Measurements from ENCODE around the gene RNLS.
"Not testable (repeated sequence)": the region's sequence is repeated elsewhere in the genome, so short reads cannot be mapped to it uniquely, and the experiment has no call there.

Gene RNLS

GRCh38 chr10:88337134-88337533 is 246.0 kb downstream of the RNLS start:
- no peak for DNase-seq

GRCh38 chr10:88336334-88336733 is 246.8 kb downstream of the RNLS start:
- no peak for DNase-seq

GRCh38 chr10:88333248-88333630 is 249.9 kb downstream of the RNLS start:
- no peak for DNase-seq

- no peak for DNase-seq
Measured at GRCh38 chr10:88332503-88333247, 250.4 kb downstream of the RNLS start.

GRCh38 chr10:88330174-88330573 is 252.9 kb downstream of the RNLS start:
- no peak for DNase-seq

- no peak for DNase-seq
Measured at GRCh38 chr10:88322324-88323063, 260.6 kb downstream of the RNLS start.

- no peak for DNase-seq
Measured at GRCh38 chr10:88319960-88320517, 263.1 kb downstream of the RNLS start.

- no peak for DNase-seq
Measured at GRCh38 chr10:88318803-88319202, 264.3 kb downstream of the RNLS start.

GRCh38 chr10:88317099-88317498 is 266.0 kb downstream of the RNLS start:
- DNase-seq: no peak

GRCh38 chr10:88316292-88316861 is 266.7 kb downstream of the RNLS start:
- DNase-seq: no peak

- no peak for DNase-seq
Measured at GRCh38 chr10:88315755-88316154, 267.4 kb downstream of the RNLS start.

- no peak for DNase-seq
Measured at GRCh38 chr10:88314362-88314761, 268.8 kb downstream of the RNLS start.

GRCh38 chr10:88313878-88314277 is 269.2 kb downstream of the RNLS start:
- no peak for DNase-seq

- no peak for DNase-seq
Measured at GRCh38 chr10:88312855-88313254, 270.3 kb downstream of the RNLS start.

- no peak for DNase-seq
Measured at GRCh38 chr10:88311264-88311663, 271.9 kb downstream of the RNLS start.

- no peak for DNase-seq
Measured at GRCh38 chr10:88309365-88309764, 273.8 kb downstream of the RNLS start.

- not testable (repeated sequence) for DNase-seq
Measured at GRCh38 chr10:88308361-88308760, 274.8 kb downstream of the RNLS start.

GRCh38 chr10:88299787-88300186 is 283.3 kb downstream of the RNLS start:
- DNase-seq: no peak

- DNase-seq: no peak
Measured at GRCh38 chr10:88297103-88297502, 286.0 kb downstream of the RNLS start.

- no peak for DNase-seq
Measured at GRCh38 chr10:88293651-88294230, 289.4 kb downstream of the RNLS start.

GRCh38 chr10:88293073-88293472 is 290.0 kb downstream of the RNLS start:
- DNase-seq: no peak

GRCh38 chr10:88292185-88292514 is 291.0 kb downstream of the RNLS start:
- DNase-seq: no peak

All from stimulated activated naive CD4-positive, alpha-beta T cell (primary cell).